Liver (tissue), 9 donors: Measurements from ENCODE around the gene FAM156A. TPM values are rescaled to one million over a fixed set of nuclear protein-coding genes. Genes with fewer than 3 reads are reported as not detected.
A peak's percentile ranks its signal among the peaks of the same experiment; 100 is the strongest.
"Not testable (repeated sequence)": the region's sequence is repeated elsewhere in the genome, so short reads cannot be mapped to it uniquely, and the experiment has no call there.

Source experiments
- DNase-seq: peaks from one replicate; pipeline ENCODE4 v3.0.0-alpha.2; 2017; ENCODE audit warnings: low spot score
- H3K27ac ChIP-seq, 2 donors: one replicate each; pipeline ENCODE4 v1.7.0; 2013; ENCODE audit warnings: inconsistent platforms in 2 of 2, low read length in 2 of 2, control low read depth in 1 of 2, low read depth in 1 of 2, mild to moderate bottlenecking in 1 of 2
- H3K27me3 ChIP-seq, 4 donors: one replicate each; pipeline versions ENCODE4 v1.6.1 to v1.7.0; 2013; ENCODE audit warnings: low read length in 3 of 4, inconsistent platforms in 1 of 4, mild to moderate bottlenecking in 1 of 4, moderate library complexity in 1 of 4; ENCODE audit not compliant: control insufficient read depth in 4 of 4, insufficient read depth in 4 of 4
- H3K36me3 ChIP-seq, 4 donors: one replicate each; pipeline versions ENCODE4 v1.6.1 to v1.7.0; 2013; ENCODE audit warnings: low read length in 3 of 4, mild to moderate bottlenecking in 3 of 4, low read depth in 1 of 4, moderate library complexity in 1 of 4; ENCODE audit not compliant: control insufficient read depth in 4 of 4, insufficient read depth in 3 of 4
- H3K4me1 ChIP-seq, 4 donors: one replicate each; pipeline versions ENCODE4 v1.6.1 to v1.7.0; 2013; ENCODE audit warnings: low read length in 3 of 4, mild to moderate bottlenecking in 3 of 4, moderate library complexity in 1 of 4; ENCODE audit not compliant: control insufficient read depth in 4 of 4, insufficient read depth in 4 of 4
- H3K4me3 ChIP-seq, 3 donors: one replicate each; pipeline versions ENCODE4 v1.6.1 to v1.7.0; 2013; ENCODE audit warnings: low read length in 3 of 3, control low read depth in 1 of 3, low read depth in 1 of 3, mild to moderate bottlenecking in 1 of 3
- H3K9ac ChIP-seq, 2 donors: one replicate each; pipeline ENCODE4 v1.7.0; 2013; ENCODE audit warnings: low read length in 2 of 2, mild to moderate bottlenecking in 2 of 2, moderate library complexity in 2 of 2, control low read depth in 1 of 2, low read depth in 1 of 2
- H3K9me3 ChIP-seq, 4 donors: one replicate each; pipeline versions ENCODE4 v1.6.1 to v1.7.0; 2013; ENCODE audit warnings: low read length in 3 of 4; ENCODE audit not compliant: control insufficient read depth in 4 of 4
- CTCF ChIP-seq: fragments of 150-350 bp; IDR thresholded peaks from 2 replicates; pipeline ENCODE4 v1.5.1; 2017; ENCODE audit warnings: improper control_type of control experiment, low read depth, low read length; ENCODE audit not compliant: missing input control
- EGR1 ChIP-seq, 2 donors: IDR thresholded peaks; 2 replicates each; pipeline ENCODE4 v1.6.1; 2016 to 2018; ENCODE audit warnings: antibody characterized with exemption in 2 of 2, low read depth in 2 of 2
- FOXA1 ChIP-seq: IDR thresholded peaks from 2 replicates; pipeline ENCODE4 v1.6.1; 2016; ENCODE audit warnings: antibody characterized with exemption
- FOXA2 ChIP-seq: IDR thresholded peaks from 2 replicates; pipeline ENCODE4 v1.6.1; 2016; ENCODE audit warnings: antibody characterized with exemption
- GABPA ChIP-seq, 2 donors: IDR thresholded peaks in 1 of 2; conservative IDR thresholded peaks in 1 of 2; 2 replicates each; pipeline ENCODE4 v1.6.1; 2016; ENCODE audit warnings: antibody characterized with exemption in 2 of 2, mild to moderate bottlenecking in 1 of 2, moderate library complexity in 1 of 2
- HNF4A ChIP-seq, 2 donors: conservative IDR thresholded peaks; 2 replicates each; pipeline ENCODE4 v1.6.1; 2016; ENCODE audit warnings: antibody characterized with exemption in 2 of 2, mild to moderate bottlenecking in 2 of 2
- HNF4G ChIP-seq: IDR thresholded peaks from 2 replicates; pipeline ENCODE4 v1.6.1; 2016; ENCODE audit warnings: antibody characterized with exemption
- JUND ChIP-seq, 2 donors: IDR thresholded peaks; 2 replicates each; pipeline ENCODE4 v1.6.1; 2016; ENCODE audit warnings: antibody characterized with exemption in 2 of 2
- NR2F2 ChIP-seq: IDR thresholded peaks from 2 replicates; pipeline ENCODE4 v1.6.1; 2016; ENCODE audit warnings: antibody characterized with exemption
- RAD21 ChIP-seq, 2 donors: IDR thresholded peaks; 2 replicates each; pipeline ENCODE4 v1.6.1; 2016; ENCODE audit warnings: antibody characterized with exemption in 2 of 2, mild to moderate bottlenecking in 2 of 2
- SP1 ChIP-seq: IDR thresholded peaks from 2 replicates; pipeline ENCODE4 v1.6.1; 2018; ENCODE audit warnings: antibody characterized with exemption, mild to moderate bottlenecking
- TAF1 ChIP-seq: conservative IDR thresholded peaks from 2 replicates; pipeline ENCODE4 v1.6.1; 2016; ENCODE audit warnings: antibody characterized with exemption, mild to moderate bottlenecking
- YY1 ChIP-seq: IDR thresholded peaks from 2 replicates; pipeline ENCODE4 v1.6.1; 2016; ENCODE audit warnings: antibody characterized with exemption, mild to moderate bottlenecking
- WGBS: extraction: QIAGEN DNeasy Blood & Tissue Kit; methylation state at CpG from one replicate; pipeline ENCODE4 v1.1.7; 2013; 5-methylcytosine and 5-hydroxymethylcytosine counted together
- polyA plus RNA-seq, 2 donors: library from polyadenylated mRNA; stranded (reverse) in 1 of 2; unstranded in 1 of 2; fragments of 200-250 nt in 1 of 2; fragments of >200 nt in 1 of 2; fragmentation: Nextera tagmentation in 1 of 2; extraction: Ambion mirVana in 1 of 2; gene quantifications; one replicate each; pipeline versions ENCODE4 v1.2.1 to v1.2.3, GENCODE V29; 2013 to 2015
- total RNA-seq, 2 donors: library from RNA; depleted of rRNA; stranded (reverse); fragments of >200 nt; gene quantifications; one replicate each; pipeline ENCODE4 v1.2.3, GENCODE V29; 2014
- TF ChIP-seq, protein P1 (sequence below): IDR thresholded peaks from 2 replicates; pipeline ENCODE4 v1.6.1; 2016; ENCODE audit warnings: antibody characterized with exemption
- TF ChIP-seq, protein P2 (sequence below): IDR thresholded peaks from 2 replicates; pipeline ENCODE4 v1.6.1; 2016; ENCODE audit warnings: antibody characterized with exemption, mild to moderate bottlenecking
- donor health status: healthy.
- donor health status: healthy.
- donor health status: healthy.
- donor health status: healthy.
- donor health status: healthy.

The FAM156A gene
- total and polyA plus RNA-seq, 4 donors, result 2.7 to 12.6 (median 5.9) TPM

GRCh38 chrX:52979993-52980392 lies 21.7 kb upstream of the FAM156A start:
- no peak for DNase-seq
- 95% methylated on average over 4 of the region's 4 CpGs for WGBS
- no peaks in the 10 kb centered on the region for H3K36me3 ChIP-seq
- peaks cover 0 to 1% (median 0%) of the 10 kb centered on the region in 4 donors for H3K4me1 ChIP-seq
- H3K9ac ChIP-seq, result no peak overlapping the region
- no peak overlapping the region for H3K27ac ChIP-seq
- no peaks in the 10 kb centered on the region for H3K9me3 ChIP-seq
- peaks cover 0 to 4% (median 0%) of the 10 kb centered on the region in 4 donors for H3K27me3 ChIP-seq
- no peak overlapping the region for H3K4me3 ChIP-seq
- TF ChIP-seq, protein P1, sequence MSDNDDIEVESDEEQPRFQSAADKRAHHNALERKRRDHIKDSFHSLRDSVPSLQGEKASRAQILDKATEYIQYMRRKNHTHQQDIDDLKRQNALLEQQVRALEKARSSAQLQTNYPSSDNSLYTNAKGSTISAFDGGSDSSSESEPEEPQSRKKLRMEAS, result no peak
- no peak for TF ChIP-seq RAD21 (IDR thresholded peaks at IDR 0.05)
- no peak for TF ChIP-seq YY1
- no peak for TF ChIP-seq GABPA (IDR thresholded peaks at IDR 0.05 in 1 of 2, conservative IDR thresholded peaks at IDR 0.05 in 1 of 2)
- TF ChIP-seq FOXA2, result no peak
- no peak for TF ChIP-seq FOXA1
- no peak for TF ChIP-seq NR2F2
- no peak for TF ChIP-seq EGR1 (IDR thresholded peaks at IDR 0.05; ENCODE audit: low read depth in 2 of 2)
- no peak for TF ChIP-seq CTCF
- TF ChIP-seq, protein P2, sequence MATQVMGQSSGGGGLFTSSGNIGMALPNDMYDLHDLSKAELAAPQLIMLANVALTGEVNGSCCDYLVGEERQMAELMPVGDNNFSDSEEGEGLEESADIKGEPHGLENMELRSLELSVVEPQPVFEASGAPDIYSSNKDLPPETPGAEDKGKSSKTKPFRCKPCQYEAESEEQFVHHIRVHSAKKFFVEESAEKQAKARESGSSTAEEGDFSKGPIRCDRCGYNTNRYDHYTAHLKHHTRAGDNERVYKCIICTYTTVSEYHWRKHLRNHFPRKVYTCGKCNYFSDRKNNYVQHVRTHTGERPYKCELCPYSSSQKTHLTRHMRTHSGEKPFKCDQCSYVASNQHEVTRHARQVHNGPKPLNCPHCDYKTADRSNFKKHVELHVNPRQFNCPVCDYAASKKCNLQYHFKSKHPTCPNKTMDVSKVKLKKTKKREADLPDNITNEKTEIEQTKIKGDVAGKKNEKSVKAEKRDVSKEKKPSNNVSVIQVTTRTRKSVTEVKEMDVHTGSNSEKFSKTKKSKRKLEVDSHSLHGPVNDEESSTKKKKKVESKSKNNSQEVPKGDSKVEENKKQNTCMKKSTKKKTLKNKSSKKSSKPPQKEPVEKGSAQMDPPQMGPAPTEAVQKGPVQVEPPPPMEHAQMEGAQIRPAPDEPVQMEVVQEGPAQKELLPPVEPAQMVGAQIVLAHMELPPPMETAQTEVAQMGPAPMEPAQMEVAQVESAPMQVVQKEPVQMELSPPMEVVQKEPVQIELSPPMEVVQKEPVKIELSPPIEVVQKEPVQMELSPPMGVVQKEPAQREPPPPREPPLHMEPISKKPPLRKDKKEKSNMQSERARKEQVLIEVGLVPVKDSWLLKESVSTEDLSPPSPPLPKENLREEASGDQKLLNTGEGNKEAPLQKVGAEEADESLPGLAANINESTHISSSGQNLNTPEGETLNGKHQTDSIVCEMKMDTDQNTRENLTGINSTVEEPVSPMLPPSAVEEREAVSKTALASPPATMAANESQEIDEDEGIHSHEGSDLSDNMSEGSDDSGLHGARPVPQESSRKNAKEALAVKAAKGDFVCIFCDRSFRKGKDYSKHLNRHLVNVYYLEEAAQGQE, result no peak
- TF ChIP-seq HNF4A (conservative IDR thresholded peaks at IDR 0.05), result no peak
- TF ChIP-seq SP1, result no peak
- TF ChIP-seq HNF4G, result no peak

GRCh38 chrX:52979568-52979967 lies 21.2 kb upstream of the FAM156A start:
- H3K9ac ChIP-seq, result no peak overlapping the region
- TF ChIP-seq FOXA2 (no peak), SP1 (peak; percentile 35)
- no peaks in the 10 kb centered on the region for H3K9me3 ChIP-seq
- DNase-seq, result no peak
- H3K27me3 ChIP-seq, result peaks cover 0 to 4% (median 0%) of the 10 kb centered on the region in 4 donors
- H3K27ac ChIP-seq, result no peak overlapping the region
- no peak overlapping the region for H3K4me3 ChIP-seq
- WGBS, result 69% methylated on average over 4 of the region's 4 CpGs
- peaks cover 0 to 3% (median 0%) of the 10 kb centered on the region in 4 donors for H3K4me1 ChIP-seq
- no peaks in the 10 kb centered on the region for H3K36me3 ChIP-seq

GRCh38 chrX:52977953-52978352 lies 19.6 kb upstream of the FAM156A start:
- no peak overlapping the region for H3K27ac ChIP-seq
- WGBS, result 89% methylated on average over 2 of the region's 2 CpGs
- no peaks in the 10 kb centered on the region for H3K36me3 ChIP-seq
- H3K4me1 ChIP-seq, result peaks cover 0 to 3% (median 0%) of the 10 kb centered on the region in 4 donors
- no peak overlapping the region for H3K4me3 ChIP-seq
- no peaks in the 10 kb centered on the region for H3K9me3 ChIP-seq
- TF ChIP-seq TAF1 (no peak), NR2F2 (no peak), RAD21 (IDR thresholded peaks at IDR 0.05) (no peak), FOXA2 (no peak), JUND (IDR thresholded peaks at IDR 0.05) (no peak), SP1 (no peak), YY1 (no peak)
- TF ChIP-seq, protein P1, result no peak
- no peak overlapping the region for H3K9ac ChIP-seq
- DNase-seq, result no peak
- peaks cover 0 to 3% (median 0%) of the 10 kb centered on the region in 4 donors for H3K27me3 ChIP-seq

GRCh38 chrX:52975576-52975975 lies 17.3 kb upstream of the FAM156A start:
- H3K9ac ChIP-seq, H3K4me3 ChIP-seq, H3K36me3 ChIP-seq, H3K4me1 ChIP-seq, H3K9me3 ChIP-seq, H3K27me3 ChIP-seq, DNase-seq, H3K27ac ChIP-seq: not testable (repeated sequence)
- WGBS, result 98% methylated on average over 10 of the region's 11 CpGs
